ENCODE measurements around the gene ALDH3A1.

ALDH3A1 gene

GRCh38 chr17:19702217-19702641, 45.9 kb downstream of the ALDH3A1 start:
- DNase-seq, result no peak

Measured in cortex of kidney (tissue), 1 donor.